SJCRH30 (cell line): Measurements from ENCODE around the gene LCN2. TPM values are rescaled to one million over a fixed set of nuclear protein-coding genes. Genes with fewer than 3 reads are reported as not detected.

Experiments
- DNase-seq, 2 experiments: peaks; one replicate each; pipeline ENCODE4 v3.0.0-alpha.2; 2015 to 2020
- H3K27ac ChIP-seq: fragments of 250-450 bp; sonication (Bioruptor Pico); 2 replicates; pipeline ENCODE4 v1.5.1; 2020; ENCODE audit warnings: mild to moderate bottlenecking, moderate library complexity
- H3K27me3 ChIP-seq: fragments of 250-450 bp; sonication (Bioruptor Pico); 2 replicates; pipeline ENCODE4 v1.5.1; 2020; ENCODE audit warnings: mild to moderate bottlenecking, moderate library complexity
- H3K36me3 ChIP-seq: fragments of 250-450 bp; sonication (Bioruptor Pico); 2 replicates; pipeline ENCODE4 v1.5.1; 2020; ENCODE audit warnings: mild to moderate bottlenecking, moderate library complexity
- H3K4me1 ChIP-seq: fragments of 250-450 bp; sonication (Bioruptor Pico); 2 replicates; pipeline ENCODE4 v1.5.1; 2020; ENCODE audit warnings: mild to moderate bottlenecking, moderate library complexity
- H3K4me3 ChIP-seq: fragments of 250-450 bp; sonication (Bioruptor Pico); 2 replicates; pipeline ENCODE4 v1.5.1; 2020; ENCODE audit warnings: mild to moderate bottlenecking, moderate library complexity
- H3K9me3 ChIP-seq: fragments of 250-450 bp; sonication (Bioruptor Pico); replicated peaks from 2 replicates; pipeline ENCODE4 v1.5.1; 2020; ENCODE audit warnings: mild to moderate bottlenecking, moderate library complexity
- total RNA-seq: library from RNA; depleted of rRNA; stranded (reverse); fragments of >200 nt; shearing (Covaris generic); gene quantifications from 2 replicates; pipeline ENCODE4 v1.2.3, GENCODE V29; 2014; rRNA removed

LCN2 gene
- total RNA-seq, result not detected in 2 replicates

DNA sequence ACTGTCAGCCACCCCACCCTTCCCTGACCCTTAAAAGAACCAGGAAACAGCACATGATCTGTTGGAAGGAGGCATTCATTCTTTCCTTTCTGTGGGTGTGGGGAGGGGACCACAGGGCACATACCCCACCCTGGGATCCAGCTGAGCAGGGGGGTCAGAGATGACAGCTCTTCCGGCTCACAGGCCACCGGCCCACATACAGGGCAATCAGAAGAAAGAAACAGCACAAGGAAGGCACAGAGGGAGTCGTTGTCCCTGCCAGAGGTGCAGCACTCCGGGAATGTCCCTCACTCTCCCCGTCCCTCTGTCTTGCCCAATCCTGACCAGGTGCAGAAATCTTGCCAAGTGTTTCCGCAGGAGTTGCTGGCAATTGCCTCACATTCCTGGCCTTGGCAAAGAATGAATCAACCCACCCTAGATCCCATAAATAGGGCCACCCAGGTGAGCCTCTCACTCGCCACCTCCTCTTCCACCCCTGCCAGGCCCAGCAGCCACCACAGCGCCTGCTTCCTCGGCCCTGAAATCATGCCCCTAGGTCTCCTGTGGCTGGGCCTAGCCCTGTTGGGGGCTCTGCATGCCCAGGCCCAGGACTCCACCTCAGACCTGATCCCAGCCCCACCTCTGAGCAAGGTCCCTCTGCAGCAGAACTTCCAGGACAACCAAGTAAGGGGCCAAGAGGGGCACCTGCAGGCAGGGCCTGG, at the start of gene LCN2:
TSS of gene LCN2 (plus strand) at position 453 of the 701 bp plus-strand sequence. CDS start at position 526, 73 bp downstream.
- no peaks in the 10 kb centered on the region for H3K9me3 ChIP-seq
- H3K27ac ChIP-seq, result no peak within 1 kb of the TSS
- no peak within 1 kb of the TSS for H3K4me3 ChIP-seq
- no peak for DNase-seq
- H3K36me3 ChIP-seq, result no peaks in the 10 kb centered on the region
- H3K4me1 ChIP-seq, result no peaks in the 10 kb centered on the region; the same call in 1 of the 2 replicates
- H3K27me3 ChIP-seq, result peaks cover 28% of the 10 kb centered on the region

DNA sequence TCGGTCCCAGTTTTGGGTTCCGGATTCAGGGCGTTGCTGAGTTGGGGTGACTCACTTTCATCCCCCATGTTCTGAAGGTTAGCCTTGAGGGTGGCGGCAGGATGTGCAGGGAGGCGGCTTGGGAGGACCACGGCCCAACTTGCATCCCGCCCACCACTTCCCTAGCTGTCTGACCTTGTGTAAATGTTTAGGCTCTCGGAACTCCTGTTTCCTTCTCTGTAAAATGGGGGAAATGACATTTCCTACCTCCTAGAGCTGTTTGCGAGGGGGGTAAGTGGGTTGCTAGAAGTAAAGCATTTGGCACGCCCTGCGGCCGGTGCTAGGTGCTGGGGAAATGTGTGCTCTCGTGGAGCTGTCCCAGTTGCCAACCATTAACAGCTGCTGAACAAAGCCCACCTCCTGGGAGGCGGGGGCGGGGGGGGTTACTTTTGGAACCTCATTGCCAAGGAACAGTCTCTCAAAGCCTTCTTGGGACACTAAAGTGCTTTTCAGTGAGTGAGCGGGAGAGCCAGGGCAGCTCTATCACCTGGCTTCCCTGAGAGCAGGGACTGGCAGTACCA, 49.2 kb upstream of the LCN2 start:
- no peaks in the 10 kb centered on the region for H3K27me3 ChIP-seq
- H3K4me1 ChIP-seq, result peaks cover 38% of the 10 kb centered on the region
- H3K4me3 ChIP-seq, result no peak overlapping the region
- H3K27ac ChIP-seq, result no peak overlapping the region
- peak in 1 of 2 experiments; percentile 4 for DNase-seq
- H3K36me3 ChIP-seq, result peaks cover 15% of the 10 kb centered on the region
- no peaks in the 10 kb centered on the region for H3K9me3 ChIP-seq

DNA sequence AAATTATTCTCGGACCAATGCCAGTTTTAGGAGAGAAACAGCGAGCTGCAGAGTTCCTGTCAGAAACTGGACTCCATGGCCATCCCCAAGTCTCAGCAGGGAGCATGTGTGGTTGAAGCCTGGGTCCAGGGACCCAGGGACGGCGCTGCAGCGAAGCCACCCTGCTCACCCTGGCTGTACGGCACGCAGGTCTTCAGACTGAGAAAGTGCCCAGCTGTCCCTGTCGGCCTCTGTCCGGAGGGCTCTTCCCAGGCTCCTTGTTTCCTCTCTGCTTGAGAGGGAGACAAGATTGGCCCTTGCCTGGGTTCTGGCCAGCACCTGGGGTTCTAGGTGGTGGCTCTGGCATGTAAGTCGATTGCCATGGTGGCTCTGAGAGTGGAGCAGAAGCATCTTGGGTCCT, 48.7 kb upstream of the LCN2 start:
- H3K36me3 ChIP-seq, result peaks cover 18% of the 10 kb centered on the region
- H3K4me3 ChIP-seq, result no peak overlapping the region
- no peaks in the 10 kb centered on the region for H3K27me3 ChIP-seq
- H3K9me3 ChIP-seq, result no peaks in the 10 kb centered on the region
- no peak for DNase-seq
- H3K27ac ChIP-seq, result no peak overlapping the region
- H3K4me1 ChIP-seq, result peaks cover 41% of the 10 kb centered on the region

DNA sequence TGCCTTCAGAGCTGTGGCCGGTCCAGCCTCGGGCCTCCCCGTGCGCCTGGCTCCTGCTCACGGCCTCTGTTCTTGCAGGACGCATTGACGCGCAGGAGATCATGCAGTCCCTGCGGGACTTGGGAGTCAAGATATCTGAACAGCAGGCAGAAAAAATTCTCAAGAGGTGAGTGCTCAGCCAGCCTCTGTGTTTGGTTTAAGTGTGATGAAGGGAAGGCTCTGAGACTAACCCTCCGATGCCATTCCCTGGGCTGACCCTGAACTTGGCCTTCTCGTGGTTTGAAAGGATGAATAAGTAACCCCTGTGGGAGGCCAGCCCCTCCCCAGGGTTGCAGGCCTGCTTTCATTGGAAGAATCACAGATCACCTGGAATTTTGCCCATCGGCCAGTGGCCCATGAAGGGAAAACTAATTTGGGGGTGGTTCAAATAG, 48.0 kb upstream of the LCN2 start:
- Histone ChIP-seq H3K4me1 (peaks cover 41% of the 10 kb centered on the region), H3K27ac (no peak overlapping the region), H3K4me3 (no peak overlapping the region), H3K9me3 (no peaks in the 10 kb centered on the region), H3K36me3 (peaks cover 25% of the 10 kb centered on the region), H3K27me3 (no peaks in the 10 kb centered on the region)
- no peak for DNase-seq

DNA sequence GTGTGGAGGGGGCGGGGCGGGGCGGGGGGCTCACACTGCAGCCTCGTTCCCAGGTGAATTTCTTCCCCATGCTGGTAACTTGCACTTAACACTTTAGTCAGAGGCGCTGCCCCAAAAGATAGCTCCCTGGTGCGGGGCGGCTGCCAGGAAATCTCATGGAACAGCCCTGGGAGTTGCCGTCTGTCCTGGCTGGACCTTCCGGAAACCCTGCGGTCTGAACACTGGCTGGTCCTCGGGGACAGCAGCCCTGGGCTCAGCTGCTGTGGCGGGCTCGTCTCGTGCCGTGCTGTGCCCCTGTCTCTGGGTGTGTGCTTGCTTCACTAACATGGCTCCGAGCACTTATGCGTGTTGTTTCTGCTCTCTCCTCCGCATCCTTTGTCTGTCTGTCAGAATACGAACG, 47.6 kb upstream of the LCN2 start:
- no peak for DNase-seq
- no peaks in the 10 kb centered on the region for H3K9me3 ChIP-seq
- peaks cover 41% of the 10 kb centered on the region for H3K4me1 ChIP-seq
- H3K27me3 ChIP-seq, result no peaks in the 10 kb centered on the region
- H3K4me3 ChIP-seq, result no peak overlapping the region
- no peak overlapping the region for H3K27ac ChIP-seq
- peaks cover 29% of the 10 kb centered on the region for H3K36me3 ChIP-seq

GRCh38 chr9:128102196-128102595, 47.1 kb upstream of the LCN2 start:
- Histone ChIP-seq H3K4me1 (peaks cover 41% of the 10 kb centered on the region), H3K27ac (no peak overlapping the region), H3K36me3 (peaks cover 34% of the 10 kb centered on the region), H3K27me3 (no peaks in the 10 kb centered on the region), H3K9me3 (no peaks in the 10 kb centered on the region), H3K4me3 (no peak overlapping the region)
- no peak for DNase-seq

GRCh38 chr9:128102861-128103588, 46.2 kb upstream of the LCN2 start:
- DNase-seq, result no peak
- H3K4me1 ChIP-seq, result peaks cover 36% of the 10 kb centered on the region
- no peak overlapping the region for H3K4me3 ChIP-seq
- no peaks in the 10 kb centered on the region for H3K9me3 ChIP-seq
- H3K27me3 ChIP-seq, result no peaks in the 10 kb centered on the region
- peaks cover 43% of the 10 kb centered on the region for H3K36me3 ChIP-seq
- H3K27ac ChIP-seq, result no peak overlapping the region; the same call in 1 of the 2 replicates

DNA sequence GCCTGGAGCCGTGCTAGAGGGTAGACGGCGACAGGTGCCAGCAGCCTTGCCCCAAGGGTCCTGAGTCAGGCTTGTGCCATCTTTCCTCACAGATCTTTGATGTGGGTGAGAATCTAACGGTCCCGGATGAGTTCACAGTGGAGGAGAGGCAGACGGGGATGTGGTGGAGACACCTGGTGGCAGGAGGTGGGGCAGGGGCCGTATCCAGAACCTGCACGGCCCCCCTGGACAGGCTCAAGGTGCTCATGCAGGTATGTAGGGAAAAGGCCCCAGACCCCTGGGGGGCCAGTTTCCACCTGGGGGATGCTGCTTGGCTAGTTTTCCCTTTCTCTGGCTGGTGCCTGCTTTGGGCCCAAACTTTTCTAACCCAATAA, 45.7 kb upstream of the LCN2 start:
- H3K4me3 ChIP-seq, result no peak overlapping the region
- no peaks in the 10 kb centered on the region for H3K27me3 ChIP-seq
- H3K4me1 ChIP-seq, result peaks cover 34% of the 10 kb centered on the region
- no peaks in the 10 kb centered on the region for H3K9me3 ChIP-seq
- peaks cover 48% of the 10 kb centered on the region for H3K36me3 ChIP-seq
- peak overlapping the region; percentile 55 for H3K27ac ChIP-seq
- peak in 1 of 2 experiments; percentile 47 for DNase-seq

DNA sequence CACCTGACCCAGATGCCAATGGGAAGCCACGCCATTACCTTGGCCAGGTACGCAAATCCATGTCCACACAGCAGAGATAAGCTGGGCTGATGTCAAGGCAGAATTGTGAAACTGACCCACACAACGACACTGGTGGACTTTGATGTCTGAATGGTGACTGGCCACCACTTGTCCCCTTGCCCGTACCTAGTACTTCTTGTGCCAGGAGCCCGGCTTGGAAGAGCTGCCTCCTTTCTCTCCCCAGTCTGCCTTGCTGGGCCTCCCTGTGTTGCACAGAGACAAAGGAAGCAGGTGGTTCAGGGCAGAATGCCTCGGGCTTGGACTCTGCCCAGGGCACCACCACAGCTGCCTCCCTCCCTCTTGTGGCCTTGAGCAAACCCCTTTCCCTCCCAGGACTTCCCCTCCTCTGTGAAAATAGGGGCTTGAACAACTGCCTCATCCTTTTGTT, 45.1 kb upstream of the LCN2 start:
- Histone ChIP-seq H3K27ac (peak overlapping the region; percentile 55), H3K27me3 (no peaks in the 10 kb centered on the region), H3K4me3 (no peak overlapping the region), H3K36me3 (peaks cover 51% of the 10 kb centered on the region), H3K9me3 (no peaks in the 10 kb centered on the region), H3K4me1 (peaks cover 28% of the 10 kb centered on the region)
- DNase-seq, result peak; percentile 95 to 96

DNA sequence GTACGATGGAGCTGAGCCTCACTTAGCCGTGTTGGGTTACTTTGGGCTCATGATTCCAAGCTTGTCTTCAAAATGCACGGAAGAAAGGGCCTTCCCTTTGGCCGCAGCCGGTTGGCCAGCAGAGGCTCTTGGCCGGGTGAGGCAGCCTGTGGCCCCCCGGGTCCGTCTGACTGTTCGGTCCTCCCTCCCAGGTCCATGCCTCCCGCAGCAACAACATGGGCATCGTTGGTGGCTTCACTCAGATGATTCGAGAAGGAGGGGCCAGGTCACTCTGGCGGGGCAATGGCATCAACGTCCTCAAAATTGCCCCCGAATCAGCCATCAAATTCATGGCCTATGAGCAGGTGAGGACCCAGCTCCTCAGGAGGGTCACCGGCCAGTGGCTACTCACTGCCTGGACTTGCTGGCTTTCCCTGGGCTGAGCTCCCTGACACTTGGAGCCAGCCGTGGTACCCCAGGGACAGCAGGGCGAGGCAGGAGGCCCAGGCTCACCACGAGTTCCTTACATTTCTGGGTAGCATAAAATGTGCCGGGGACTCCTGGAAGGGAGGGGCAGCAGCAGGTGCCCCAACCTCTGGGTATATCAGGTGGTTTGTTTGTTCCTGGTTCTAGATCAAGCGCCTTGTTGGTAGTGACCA, 43.6 kb upstream of the LCN2 start:
- no peaks in the 10 kb centered on the region for H3K9me3 ChIP-seq
- H3K4me1 ChIP-seq, result peaks cover 23% of the 10 kb centered on the region
- H3K27ac ChIP-seq, result no peak overlapping the region
- no peak for DNase-seq
- H3K4me3 ChIP-seq, result no peak overlapping the region
- H3K27me3 ChIP-seq, result no peaks in the 10 kb centered on the region
- peaks cover 54% of the 10 kb centered on the region for H3K36me3 ChIP-seq

GRCh38 chr9:128106181-128106939, 42.9 kb upstream of the LCN2 start:
- Histone ChIP-seq H3K9me3 (no peaks in the 10 kb centered on the region), H3K36me3 (peaks cover 54% of the 10 kb centered on the region), H3K27ac (no peak overlapping the region), H3K4me3 (no peak overlapping the region), H3K4me1 (peaks cover 23% of the 10 kb centered on the region), H3K27me3 (no peaks in the 10 kb centered on the region)
- no peak for DNase-seq

- Histone ChIP-seq H3K4me1 (peaks cover 23% of the 10 kb centered on the region), H3K27me3 (no peaks in the 10 kb centered on the region), H3K9me3 (no peaks in the 10 kb centered on the region), H3K4me3 (no peak overlapping the region), H3K27ac (no peak overlapping the region), H3K36me3 (peaks cover 54% of the 10 kb centered on the region)
- DNase-seq, result no peak
Measured at GRCh38 chr9:128106940-128107467, 42.2 kb upstream of the LCN2 start.

- no peak for DNase-seq
- Histone ChIP-seq H3K9me3 (no peaks in the 10 kb centered on the region), H3K27me3 (no peaks in the 10 kb centered on the region), H3K27ac (no peak overlapping the region), H3K4me1 (peaks cover 23% of the 10 kb centered on the region), H3K4me3 (no peak overlapping the region), H3K36me3 (peaks cover 54% of the 10 kb centered on the region)
Measured at GRCh38 chr9:128107468-128108268, 41.6 kb upstream of the LCN2 start.
